ENCODE data around the gene SYNE1. TPM values are rescaled to one million over a fixed set of nuclear protein-coding genes. Genes with fewer than 3 reads are reported as not detected.

SYNE1 gene
- polyA plus RNA-seq, 1 donor from 2014 or later, result 38.5 TPM

DNA sequence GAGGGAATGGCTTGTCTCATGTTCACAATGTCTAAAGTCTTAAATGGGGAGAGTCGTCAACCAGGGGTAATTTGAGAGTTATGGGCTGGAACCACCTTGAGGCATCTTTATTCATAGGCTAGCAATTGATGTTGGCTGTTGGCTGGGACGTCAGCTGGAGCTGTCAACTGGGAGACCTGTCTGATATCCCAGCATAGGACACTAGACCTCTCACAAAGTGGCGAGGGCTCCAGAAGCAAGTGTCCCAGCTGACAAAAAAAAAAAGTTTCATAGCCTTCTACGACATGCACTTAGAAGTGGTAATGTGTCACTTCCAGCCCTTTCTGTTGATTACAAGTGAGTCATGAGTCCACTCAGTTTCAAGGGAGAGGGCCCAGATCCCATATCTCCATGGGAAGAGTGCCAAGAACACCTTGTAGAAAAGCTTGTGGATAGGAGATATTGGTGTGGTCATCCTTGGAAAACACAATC, 551.7 kb downstream of the SYNE1 start:
- no peaks in the 10 kb centered on the region for H3F3A ChIP-seq (ENCODE audit: insufficient read depth, low read length, poor library complexity, severe bottlenecking)
- TF ChIP-seq MXI1 (conservative IDR thresholded peaks at IDR 0.05; ENCODE audit: poor library complexity, severe bottlenecking) (no peak), SMC3 (conservative IDR thresholded peaks at IDR 0.05; ENCODE audit: poor library complexity) (no peak), POLR2AphosphoS5 (IDR thresholded peaks at IDR 0.05) (no peak)
- TF ChIP-seq, protein P1, sequence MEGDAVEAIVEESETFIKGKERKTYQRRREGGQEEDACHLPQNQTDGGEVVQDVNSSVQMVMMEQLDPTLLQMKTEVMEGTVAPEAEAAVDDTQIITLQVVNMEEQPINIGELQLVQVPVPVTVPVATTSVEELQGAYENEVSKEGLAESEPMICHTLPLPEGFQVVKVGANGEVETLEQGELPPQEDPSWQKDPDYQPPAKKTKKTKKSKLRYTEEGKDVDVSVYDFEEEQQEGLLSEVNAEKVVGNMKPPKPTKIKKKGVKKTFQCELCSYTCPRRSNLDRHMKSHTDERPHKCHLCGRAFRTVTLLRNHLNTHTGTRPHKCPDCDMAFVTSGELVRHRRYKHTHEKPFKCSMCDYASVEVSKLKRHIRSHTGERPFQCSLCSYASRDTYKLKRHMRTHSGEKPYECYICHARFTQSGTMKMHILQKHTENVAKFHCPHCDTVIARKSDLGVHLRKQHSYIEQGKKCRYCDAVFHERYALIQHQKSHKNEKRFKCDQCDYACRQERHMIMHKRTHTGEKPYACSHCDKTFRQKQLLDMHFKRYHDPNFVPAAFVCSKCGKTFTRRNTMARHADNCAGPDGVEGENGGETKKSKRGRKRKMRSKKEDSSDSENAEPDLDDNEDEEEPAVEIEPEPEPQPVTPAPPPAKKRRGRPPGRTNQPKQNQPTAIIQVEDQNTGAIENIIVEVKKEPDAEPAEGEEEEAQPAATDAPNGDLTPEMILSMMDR (IDR thresholded peaks at IDR 0.05; ENCODE audit: poor library complexity, severe bottlenecking), result no peak
- TF ChIP-seq, protein P2, sequence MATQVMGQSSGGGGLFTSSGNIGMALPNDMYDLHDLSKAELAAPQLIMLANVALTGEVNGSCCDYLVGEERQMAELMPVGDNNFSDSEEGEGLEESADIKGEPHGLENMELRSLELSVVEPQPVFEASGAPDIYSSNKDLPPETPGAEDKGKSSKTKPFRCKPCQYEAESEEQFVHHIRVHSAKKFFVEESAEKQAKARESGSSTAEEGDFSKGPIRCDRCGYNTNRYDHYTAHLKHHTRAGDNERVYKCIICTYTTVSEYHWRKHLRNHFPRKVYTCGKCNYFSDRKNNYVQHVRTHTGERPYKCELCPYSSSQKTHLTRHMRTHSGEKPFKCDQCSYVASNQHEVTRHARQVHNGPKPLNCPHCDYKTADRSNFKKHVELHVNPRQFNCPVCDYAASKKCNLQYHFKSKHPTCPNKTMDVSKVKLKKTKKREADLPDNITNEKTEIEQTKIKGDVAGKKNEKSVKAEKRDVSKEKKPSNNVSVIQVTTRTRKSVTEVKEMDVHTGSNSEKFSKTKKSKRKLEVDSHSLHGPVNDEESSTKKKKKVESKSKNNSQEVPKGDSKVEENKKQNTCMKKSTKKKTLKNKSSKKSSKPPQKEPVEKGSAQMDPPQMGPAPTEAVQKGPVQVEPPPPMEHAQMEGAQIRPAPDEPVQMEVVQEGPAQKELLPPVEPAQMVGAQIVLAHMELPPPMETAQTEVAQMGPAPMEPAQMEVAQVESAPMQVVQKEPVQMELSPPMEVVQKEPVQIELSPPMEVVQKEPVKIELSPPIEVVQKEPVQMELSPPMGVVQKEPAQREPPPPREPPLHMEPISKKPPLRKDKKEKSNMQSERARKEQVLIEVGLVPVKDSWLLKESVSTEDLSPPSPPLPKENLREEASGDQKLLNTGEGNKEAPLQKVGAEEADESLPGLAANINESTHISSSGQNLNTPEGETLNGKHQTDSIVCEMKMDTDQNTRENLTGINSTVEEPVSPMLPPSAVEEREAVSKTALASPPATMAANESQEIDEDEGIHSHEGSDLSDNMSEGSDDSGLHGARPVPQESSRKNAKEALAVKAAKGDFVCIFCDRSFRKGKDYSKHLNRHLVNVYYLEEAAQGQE (IDR thresholded peaks at IDR 0.05; ENCODE audit: borderline replicate concordance), result no peak

DNA sequence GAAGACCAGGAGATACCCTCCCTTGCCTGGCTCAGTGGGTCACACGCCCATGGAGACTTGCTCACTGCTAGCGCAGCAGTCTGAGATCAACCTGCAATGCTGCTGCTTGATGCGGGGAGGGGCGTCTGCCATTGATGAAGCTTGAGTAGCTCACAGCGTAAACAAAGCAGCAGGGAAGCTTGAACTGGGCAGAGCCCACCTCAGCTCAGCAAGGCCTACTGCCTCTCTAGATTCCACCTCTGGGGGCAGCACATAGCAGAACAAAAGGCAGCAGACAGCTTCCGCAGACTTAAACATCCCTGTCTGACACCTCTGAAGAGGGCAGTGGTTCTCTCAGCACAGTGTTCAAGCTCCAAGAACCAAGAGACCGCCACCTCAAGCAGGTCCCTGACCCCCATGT, 558.4 kb downstream of the SYNE1 start:
- Histone ChIP-seq H3K9ac (ENCODE audit: low read length) (no peak overlapping the region), H3K4me2 (ENCODE audit: low read length) (no peak overlapping the region)
- TF ChIP-seq RAD21 (conservative IDR thresholded peaks at IDR 0.05) (no peak), MXI1 (conservative IDR thresholded peaks at IDR 0.05; ENCODE audit: poor library complexity, severe bottlenecking) (no peak)

More for the DNA sequence above, 551.7 kb downstream of the SYNE1 start:
- no peaks in the 10 kb centered on the region for H3K9me3 ChIP-seq (ENCODE audit: low read length)
- H4K20me1 ChIP-seq (ENCODE audit: insufficient read depth), result no peaks in the 10 kb centered on the region
- no peaks in the 10 kb centered on the region for H3K79me2 ChIP-seq (replicated peaks; ENCODE audit: insufficient read depth, low read length)
- H3K4me3 ChIP-seq (ENCODE audit: low read length), result no peak overlapping the region
- H3K36me3 ChIP-seq (ENCODE audit: insufficient read depth, low read length), result no peaks in the 10 kb centered on the region
- no peak overlapping the region for H3K9ac ChIP-seq (ENCODE audit: low read length)
- no peak overlapping the region for H3K4me2 ChIP-seq (ENCODE audit: low read length)
- H3K9me2 ChIP-seq (ENCODE audit: insufficient read depth, low read length), result no peaks in the 10 kb centered on the region
- no peak overlapping the region for H3K27ac ChIP-seq (ENCODE audit: low read length)
- no peaks in the 10 kb centered on the region for H3K27me3 ChIP-seq (ENCODE audit: insufficient read depth, low read depth, low read length)
- H2AFZ ChIP-seq (ENCODE audit: low read depth, low read length), result no peak overlapping the region

DNA sequence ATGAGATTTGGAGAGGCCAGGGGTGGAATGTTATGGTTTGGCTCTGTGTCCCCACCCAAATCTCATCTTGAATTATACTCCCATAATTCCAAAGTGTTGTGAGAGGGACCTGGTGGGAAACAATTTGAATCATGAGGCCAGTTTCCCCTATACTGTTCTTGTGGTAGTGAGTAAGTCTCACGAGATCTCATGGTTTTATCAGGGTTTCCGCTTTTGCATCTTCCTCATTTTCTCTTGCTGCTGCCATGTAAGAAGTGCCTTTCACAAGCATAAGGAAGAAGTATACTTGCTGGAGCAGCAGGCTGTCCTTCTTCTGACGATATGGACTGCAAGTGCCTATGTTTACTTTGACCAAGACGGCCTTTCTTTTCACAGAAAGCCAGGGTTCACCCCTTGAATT, 559.2 kb downstream of the SYNE1 start:
- Histone ChIP-seq H4K20me1 (ENCODE audit: insufficient read depth) (no peaks in the 10 kb centered on the region), H3K4me3 (ENCODE audit: low read length) (no peak overlapping the region), H3K9me2 (ENCODE audit: insufficient read depth, low read length) (no peaks in the 10 kb centered on the region)

More for the DNA sequence above, 558.4 kb downstream of the SYNE1 start:
- no peaks in the 10 kb centered on the region for H3K36me3 ChIP-seq (ENCODE audit: insufficient read depth, low read length)
- no peaks in the 10 kb centered on the region for H3K27me3 ChIP-seq (ENCODE audit: insufficient read depth, low read depth, low read length)
- no peaks in the 10 kb centered on the region for H3K79me2 ChIP-seq (replicated peaks; ENCODE audit: insufficient read depth, low read length)
- no peaks in the 10 kb centered on the region for H3K9me2 ChIP-seq (ENCODE audit: insufficient read depth, low read length)
- H3K27ac ChIP-seq (ENCODE audit: low read length), result no peak overlapping the region
- peaks cover 3% of the 10 kb centered on the region for H3K9me3 ChIP-seq (ENCODE audit: low read length)
- H4K20me1 ChIP-seq (ENCODE audit: insufficient read depth), result no peaks in the 10 kb centered on the region
- no peak overlapping the region for H3K4me3 ChIP-seq (ENCODE audit: low read length)
- no peaks in the 10 kb centered on the region for H3F3A ChIP-seq (ENCODE audit: insufficient read depth, low read length, poor library complexity, severe bottlenecking)
- no peak overlapping the region for H2AFZ ChIP-seq (ENCODE audit: low read depth, low read length)

More for the DNA sequence above, 559.2 kb downstream of the SYNE1 start:
- H3F3A ChIP-seq (ENCODE audit: insufficient read depth, low read length, poor library complexity, severe bottlenecking), result no peaks in the 10 kb centered on the region
- peaks cover 3% of the 10 kb centered on the region for H3K9me3 ChIP-seq (ENCODE audit: low read length)
- no peaks in the 10 kb centered on the region for H3K27me3 ChIP-seq (ENCODE audit: insufficient read depth, low read depth, low read length)
- no peak overlapping the region for H3K4me2 ChIP-seq (ENCODE audit: low read length)
- no peak for TF ChIP-seq RAD21 (conservative IDR thresholded peaks at IDR 0.05)
- TF ChIP-seq, protein P2 (IDR thresholded peaks at IDR 0.05; ENCODE audit: borderline replicate concordance), result no peak
- no peak for TF ChIP-seq POLR2AphosphoS5 (IDR thresholded peaks at IDR 0.05)
- TF ChIP-seq MXI1 (conservative IDR thresholded peaks at IDR 0.05; ENCODE audit: poor library complexity, severe bottlenecking), result no peak
- TF ChIP-seq SMC3 (conservative IDR thresholded peaks at IDR 0.05; ENCODE audit: poor library complexity), result no peak
- TF ChIP-seq, protein P1 (IDR thresholded peaks at IDR 0.05; ENCODE audit: poor library complexity, severe bottlenecking), result no peak
- TF ChIP-seq EP300 (conservative IDR thresholded peaks at IDR 0.05; ENCODE audit: poor library complexity, severe bottlenecking), result no peak
- no peaks in the 10 kb centered on the region for H3K79me2 ChIP-seq (replicated peaks; ENCODE audit: insufficient read depth, low read length)
- H3K36me3 ChIP-seq (ENCODE audit: insufficient read depth, low read length), result no peaks in the 10 kb centered on the region
- H3K27ac ChIP-seq (ENCODE audit: low read length), result no peak overlapping the region
- no peak overlapping the region for H2AFZ ChIP-seq (ENCODE audit: low read depth, low read length)
- H3K9ac ChIP-seq (ENCODE audit: low read length), result no peak overlapping the region
